ENCODE measurements around the gene S100Z.

S100Z gene

DNA sequence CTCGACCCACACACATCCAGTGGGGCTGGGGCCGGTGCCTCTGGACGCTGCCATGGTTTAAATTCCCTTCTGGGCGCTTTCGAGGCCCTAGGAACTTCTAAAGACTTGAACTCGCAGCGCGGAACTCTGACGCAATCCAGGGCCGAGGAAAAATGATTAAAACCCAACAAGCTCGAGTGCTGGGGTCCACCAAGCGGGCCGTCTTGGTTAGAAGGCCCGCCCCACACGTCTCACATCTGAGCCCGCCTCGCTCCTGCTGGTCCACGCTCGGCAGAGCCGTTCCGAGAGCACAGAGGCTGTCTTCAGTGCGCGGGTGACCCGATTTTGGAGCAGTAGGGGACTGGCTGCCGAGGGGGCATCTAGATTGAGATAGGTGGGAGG is 104.6 kb downstream of the S100Z start:
- DNase-seq, result no peak

DNA sequence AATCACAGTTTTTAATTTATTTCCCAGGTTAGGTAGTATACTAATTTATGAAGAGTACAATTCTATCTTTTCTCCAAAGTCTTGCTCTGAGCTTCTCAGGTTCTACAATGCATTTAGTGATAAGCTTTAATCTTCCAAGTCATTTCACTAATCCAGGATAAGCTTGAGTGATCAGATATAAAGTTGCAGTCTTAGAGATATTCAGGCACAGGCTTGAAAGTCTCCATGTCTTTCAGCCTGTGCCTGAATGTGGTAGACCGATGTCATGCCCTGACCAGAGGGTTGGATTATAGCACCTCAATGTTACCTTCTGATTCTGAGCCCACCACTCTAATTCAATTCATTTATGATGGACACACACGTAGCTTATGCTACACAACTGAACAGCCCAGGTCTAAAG is 106.2 kb downstream of the S100Z start:
- DNase-seq, result no peak

DNA sequence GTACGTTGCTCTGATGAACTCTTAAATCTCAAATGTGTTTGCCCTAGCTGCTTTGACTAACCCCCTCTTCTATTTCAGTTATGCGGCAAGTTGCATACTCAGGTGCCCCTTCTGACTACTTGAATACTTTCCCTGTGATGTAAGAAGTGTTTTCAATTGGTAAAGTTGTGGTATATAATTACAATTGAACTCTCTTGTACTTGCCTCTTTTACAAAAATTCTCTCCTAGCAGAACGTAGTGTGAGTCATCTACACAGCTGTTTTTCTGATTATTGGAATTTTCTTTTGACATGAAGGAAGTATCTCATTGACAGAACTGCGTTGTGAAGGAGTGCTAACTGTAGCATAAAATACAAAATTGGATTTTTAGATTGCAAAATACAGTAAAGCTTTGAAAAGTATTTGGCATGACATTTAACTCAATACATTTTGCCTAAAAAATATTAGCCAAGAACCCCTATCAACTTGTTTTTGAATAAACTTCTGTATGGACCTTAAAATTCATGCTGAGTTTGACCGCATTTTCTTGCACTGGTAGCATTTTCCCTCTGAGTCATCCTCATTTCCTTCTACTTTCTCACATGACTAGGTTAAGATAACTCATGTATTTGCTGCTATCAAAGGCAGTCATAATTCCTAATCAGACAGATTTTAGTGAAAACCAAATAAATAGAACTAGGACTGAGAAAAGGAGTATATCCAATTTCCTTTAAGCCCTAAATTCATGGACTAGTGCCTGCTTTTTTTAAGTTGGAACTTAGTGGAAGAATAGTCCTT is 109.4 kb downstream of the S100Z start:
- DNase-seq, result no peak

DNA sequence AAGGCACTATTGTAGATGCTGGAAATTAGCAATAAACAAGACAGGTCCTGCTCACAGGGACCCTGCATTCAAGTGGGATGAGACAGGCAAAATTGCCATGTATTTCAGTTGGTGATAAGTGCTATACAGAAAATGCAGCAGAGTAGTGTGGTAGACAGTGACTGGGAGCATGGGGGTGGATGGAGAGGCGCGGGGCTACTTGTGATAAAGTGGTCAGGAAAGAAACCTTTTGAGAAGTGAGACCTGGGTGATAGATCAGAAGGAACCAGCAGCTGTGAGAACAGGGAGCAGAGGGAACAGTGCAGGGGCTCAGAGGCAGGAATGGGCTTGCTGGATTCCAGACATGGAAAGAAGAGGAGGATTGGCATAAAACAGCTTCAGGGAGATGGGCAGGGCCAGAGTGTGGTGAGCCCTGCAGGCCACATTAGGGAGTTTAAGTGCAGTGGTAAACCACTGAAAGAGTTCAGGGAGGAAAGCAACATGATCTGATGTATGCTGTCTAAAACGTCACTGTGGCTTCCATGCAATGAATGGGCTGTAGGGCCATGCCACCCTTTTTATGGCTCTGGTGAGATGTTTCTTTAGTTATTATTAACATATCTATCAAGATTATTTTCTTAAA is 110.3 kb downstream of the S100Z start:
- no peak for DNase-seq

DNA sequence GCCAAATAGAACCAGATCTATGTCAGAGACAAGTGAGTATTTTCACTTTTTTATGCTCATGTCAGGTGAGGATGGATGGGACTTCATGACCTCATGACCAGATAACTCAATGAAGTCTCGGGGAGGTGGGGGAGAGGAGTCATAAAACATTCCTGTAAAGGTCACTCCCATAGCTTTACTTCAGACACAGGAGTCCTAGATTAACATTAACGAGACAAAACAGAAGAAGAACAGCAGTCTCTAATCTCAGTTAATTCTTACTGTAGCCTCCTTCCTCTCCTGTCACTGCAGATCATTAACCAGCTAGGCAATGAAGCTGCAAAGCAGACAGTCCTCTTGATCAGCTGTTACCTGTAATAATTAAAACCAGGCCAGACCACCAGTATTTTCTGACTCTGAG is 114.2 kb downstream of the S100Z start:
- DNase-seq, result no peak
